HG02870 (cell line): Measurements from ENCODE around the gene GNA15.
"Not testable (repeated sequence)": the region's sequence is repeated elsewhere in the genome, so short reads cannot be mapped to it uniquely, and the experiment has no call there.

Source experiments
- ATAC-seq: cut with Tn5 transposase; IDR thresholded peaks from one replicate; pipeline ENCODE4 v1.9.1; 2021; ENCODE audit warnings: mild to moderate bottlenecking, moderate library complexity; ENCODE audit not compliant: unreplicated experiment

The GNA15 gene

DNA sequence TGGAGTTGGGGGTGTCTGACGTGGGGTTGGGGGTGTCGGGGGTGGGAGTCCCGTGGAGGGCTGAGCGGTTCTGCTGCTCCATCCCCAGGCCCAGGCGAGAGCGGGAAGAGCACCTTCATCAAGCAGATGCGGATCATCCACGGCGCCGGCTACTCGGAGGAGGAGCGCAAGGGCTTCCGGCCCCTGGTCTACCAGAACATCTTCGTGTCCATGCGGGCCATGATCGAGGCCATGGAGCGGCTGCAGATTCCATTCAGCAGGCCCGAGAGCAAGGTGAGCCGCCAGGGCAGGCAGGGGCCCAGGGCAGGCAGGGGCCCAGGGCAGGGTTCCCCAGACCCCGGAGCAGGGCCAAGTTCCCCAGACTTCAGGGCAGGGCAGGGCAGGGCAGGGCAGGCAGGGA is 12.7 kb downstream of the GNA15 start:
- no peak for ATAC-seq

- ATAC-seq, result no peak
Measured at GRCh38 chr19:3149089-3149488, 13.3 kb downstream of the GNA15 start.

DNA sequence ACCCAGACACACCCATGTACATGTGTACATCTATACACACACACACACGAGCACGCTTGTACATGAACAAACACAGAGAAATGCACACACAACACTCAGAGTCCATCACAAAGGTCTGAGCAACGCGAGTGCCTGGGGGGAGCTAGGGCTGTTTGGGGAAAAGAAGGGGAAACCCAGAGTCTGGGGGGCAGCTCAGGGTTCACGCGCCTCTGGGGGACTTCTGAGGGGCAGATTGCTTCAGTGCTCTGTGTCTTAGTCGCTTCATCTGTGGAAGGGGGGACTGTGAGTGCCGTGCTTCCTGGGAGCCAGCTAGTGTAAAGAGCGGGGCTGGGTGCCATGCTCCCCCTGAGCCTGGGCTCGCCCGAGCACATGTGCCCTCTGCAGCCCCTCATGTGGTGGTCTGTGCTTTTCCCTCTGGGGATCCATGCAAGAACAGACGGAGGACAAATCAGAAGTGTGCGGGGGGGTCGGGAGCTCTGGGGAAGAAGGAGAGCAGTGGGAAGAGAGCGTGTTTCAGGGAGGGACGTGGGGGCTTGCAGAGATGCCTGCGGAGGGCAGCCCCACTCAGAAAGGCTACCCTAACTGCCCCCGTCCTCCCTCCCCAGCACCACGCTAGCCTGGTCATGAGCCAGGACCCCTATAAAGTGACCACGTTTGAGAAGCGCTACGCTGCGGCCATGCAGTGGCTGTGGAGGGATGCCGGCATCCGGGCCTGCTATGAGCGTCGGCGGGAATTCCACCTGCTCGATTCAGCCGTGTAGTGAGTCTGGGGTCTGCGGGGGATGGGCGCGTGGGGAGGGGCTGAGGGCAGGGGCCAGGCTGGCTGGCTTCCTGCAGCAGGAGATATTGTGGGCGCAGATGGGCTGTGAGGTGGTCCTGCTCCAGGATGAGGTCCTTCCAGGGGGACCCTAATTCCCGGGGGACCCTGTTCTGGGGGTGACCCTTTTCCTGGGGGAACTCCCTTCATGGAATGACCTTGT is 14.0 kb downstream of the GNA15 start:
- no peak for ATAC-seq

DNA sequence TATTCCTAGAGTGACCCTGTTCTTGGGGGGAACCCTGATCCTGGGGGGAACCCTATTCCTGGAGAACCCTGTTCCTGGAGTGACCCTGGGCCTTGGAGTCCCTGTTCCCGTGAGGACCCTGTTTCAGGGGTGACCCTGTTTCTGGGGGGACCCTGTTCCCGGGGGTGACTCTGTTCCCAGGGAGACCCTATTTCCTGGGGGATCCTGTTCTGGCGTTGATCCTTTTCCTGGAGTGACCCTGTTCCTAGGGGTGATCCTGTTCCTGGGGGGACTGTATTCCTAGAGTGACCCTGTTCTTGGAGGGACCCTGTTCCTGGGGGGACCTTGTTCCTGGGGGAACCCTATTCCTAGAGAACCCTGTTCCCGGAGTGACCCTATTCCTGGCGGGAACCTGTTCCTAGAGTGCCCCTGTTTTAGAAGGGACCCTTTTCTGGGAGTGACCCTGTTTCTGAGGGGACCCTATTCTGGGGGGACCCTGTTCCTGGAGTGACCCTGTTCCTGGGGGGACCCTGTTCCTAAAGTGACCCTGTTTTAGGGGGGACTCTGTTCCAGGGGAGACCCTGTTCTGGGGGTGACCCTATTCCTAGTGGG is 15.0 kb downstream of the GNA15 start:
- no peak for ATAC-seq

DNA sequence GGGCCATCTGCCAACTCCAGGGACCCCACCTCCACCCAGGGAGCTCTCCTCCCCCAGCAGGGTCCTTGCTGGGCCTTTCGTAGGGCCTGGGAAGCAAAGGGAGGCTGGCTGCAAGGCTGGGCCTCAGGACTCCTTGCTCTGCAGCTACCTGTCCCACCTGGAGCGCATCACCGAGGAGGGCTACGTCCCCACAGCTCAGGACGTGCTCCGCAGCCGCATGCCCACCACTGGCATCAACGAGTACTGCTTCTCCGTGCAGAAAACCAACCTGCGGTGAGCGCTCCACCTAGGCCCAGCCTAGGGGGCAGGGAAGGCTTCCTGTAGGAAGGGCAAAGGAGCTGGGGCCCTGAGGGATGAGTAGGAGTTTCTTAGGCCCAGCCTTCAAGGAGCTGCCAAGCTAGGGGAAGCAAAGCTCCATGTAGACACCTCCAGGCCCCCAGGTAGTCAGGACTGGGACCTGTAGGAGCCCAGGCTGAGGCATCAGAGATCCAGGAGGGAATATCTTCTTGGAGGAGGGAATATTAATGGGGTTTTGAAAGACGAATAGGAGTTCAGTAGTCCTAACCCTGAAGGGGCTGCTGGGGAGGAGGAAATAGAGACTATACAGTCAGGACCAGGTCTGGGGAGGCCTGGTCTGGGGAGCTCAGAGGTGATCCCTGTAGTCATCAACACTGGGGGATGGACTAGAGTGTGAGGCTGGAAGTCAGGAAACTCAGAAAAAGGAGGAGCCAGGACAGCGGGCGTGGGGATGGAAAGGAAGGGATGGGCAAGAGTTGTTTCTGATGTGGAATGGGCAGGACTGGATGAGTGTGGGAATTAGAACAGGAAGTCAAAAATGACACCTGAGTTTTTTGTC is 16.0 kb downstream of the GNA15 start:
- ATAC-seq, result no peak

DNA sequence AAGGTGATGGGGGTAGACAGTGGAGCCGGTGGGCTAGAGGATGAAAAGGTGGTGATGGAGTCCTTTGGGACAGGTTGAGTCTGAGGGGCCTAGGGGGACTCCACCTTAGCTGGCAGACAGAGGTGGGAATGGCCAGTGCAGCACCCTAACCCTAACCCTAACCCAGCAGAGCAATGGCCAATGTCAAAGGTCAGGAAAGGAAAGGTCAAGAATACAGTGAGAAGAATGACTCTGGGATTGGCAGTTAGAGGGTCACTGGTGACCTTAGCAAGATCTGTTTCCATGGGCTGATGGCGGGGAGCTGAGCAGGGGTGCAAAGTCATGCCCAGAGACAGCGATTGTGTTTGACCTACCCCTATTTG is 16.6 kb downstream of the GNA15 start:
- no peak for ATAC-seq

DNA sequence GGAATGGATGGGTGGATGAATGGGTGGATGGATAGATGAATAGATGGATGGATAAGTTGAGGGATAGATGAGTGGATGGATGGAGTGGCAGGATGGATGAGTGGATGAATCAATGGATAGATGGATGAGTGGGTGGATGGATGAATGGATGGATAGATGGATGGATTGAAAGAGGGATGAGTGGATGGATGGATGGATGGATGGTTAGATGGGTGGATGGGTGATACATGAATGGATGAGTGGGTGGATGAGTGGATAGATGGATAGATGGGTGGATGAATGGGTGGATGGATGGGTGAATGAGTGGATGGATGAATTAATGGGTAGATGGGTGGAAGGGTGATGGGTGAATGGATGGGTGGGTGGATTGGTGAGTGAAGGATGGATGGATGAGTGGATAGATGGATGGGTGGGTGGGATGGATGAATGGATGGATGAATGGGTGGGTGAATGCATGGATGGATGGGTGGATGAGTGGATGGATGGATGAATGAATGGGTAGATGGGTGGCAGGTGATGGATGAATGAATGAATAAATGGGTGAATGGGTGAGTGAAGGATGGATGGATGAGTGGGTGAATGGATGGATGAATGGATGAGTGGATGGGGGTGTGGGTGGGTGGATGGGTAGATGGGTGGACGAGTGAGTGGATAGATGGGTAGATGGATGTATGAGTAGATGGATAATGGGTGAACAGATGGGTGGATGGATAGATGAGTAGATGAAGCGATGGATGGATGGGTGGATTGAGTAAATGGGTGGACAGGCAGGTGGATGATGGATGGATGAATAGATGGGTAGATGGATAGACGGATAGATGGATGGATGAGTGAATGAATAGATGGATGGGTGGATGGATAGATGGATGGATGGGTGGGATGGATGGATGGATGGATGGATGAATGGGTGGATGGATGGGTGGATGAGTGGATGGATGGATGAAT is 17.7 kb downstream of the GNA15 start:
- no peak for ATAC-seq

- not testable (repeated sequence) for ATAC-seq
Measured at GRCh38 chr19:3154447-3154846, 18.6 kb downstream of the GNA15 start.

GRCh38 chr19:3154957-3155736 is 19.3 kb downstream of the GNA15 start:
- ATAC-seq, result no peak

DNA sequence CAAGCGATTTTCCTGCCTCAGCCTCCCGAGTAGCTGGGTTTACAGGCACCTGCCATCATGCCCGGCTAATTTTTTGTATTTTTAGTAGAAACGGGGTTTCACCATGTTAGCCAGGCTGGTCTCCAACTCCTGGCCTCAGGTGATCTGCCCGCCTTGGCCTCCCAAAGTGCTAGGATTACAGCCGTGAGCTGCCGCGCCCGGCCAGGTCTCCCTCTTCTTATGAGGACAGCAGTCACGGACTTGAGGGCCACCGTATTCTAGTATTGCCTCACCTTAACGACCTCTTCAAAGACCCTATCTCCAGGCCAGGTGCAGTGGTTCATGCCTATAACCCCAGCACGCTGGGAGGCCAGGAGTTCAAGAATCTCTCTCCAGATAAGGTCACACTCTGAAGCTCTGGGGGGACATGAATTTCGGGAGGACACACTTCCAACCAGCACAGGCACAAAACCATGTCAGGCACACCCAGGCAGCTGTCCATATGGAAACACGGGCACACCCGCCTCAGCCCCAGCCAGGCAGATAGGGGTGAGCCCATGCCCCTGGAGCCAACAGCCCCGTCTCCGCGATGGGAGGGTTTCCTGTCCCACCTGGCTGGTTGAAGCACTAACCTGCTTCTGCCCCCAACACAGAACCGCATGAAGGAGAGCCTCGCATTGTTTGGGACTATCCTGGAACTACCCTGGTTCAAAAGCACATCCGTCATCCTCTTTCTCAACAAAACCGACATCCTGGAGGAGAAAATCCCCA is 21.4 kb downstream of the GNA15 start:
- no peak for ATAC-seq

DNA sequence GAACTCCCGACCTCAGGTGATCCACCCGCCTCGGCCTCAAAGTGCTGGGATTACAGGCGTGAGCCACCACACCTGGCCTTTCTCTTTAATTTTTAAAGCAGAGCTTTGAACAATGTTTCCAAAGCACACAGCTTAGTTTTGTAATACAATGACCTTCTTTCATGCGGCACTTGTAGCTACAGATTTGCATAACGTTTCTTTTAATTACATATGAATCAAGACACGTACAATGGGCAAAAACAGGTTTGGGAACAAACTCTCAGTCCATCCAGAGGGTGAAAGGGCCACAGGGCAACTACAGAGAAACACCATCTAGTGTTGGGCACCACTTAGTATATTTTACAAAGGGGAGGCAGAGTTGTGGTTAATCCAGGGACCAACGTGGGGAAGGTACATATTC is 23.7 kb downstream of the GNA15 start:
- ATAC-seq, result no peak

DNA sequence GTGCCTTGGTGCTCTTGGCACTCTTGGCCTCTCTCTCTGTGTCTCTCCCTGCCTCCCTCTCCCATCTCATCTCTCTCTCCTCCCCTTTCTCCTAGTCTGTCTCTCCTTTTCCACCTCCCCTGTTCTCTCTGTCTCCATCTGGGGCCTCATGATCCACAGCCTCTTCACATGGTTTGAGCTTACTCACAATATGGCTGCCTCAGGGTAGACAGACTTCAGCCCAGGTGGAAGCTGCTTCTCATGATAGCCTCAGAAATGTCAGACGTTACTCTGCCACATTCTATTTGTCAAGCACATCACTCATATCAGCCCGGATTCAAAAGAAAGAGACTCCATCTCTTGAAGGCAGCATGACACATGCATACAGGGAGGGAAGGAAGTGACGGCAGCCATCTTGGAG is 24.4 kb downstream of the GNA15 start:
- no peak for ATAC-seq

GRCh38 chr19:3161453-3161852 is 25.6 kb downstream of the GNA15 start:
- ATAC-seq, result no peak

DNA sequence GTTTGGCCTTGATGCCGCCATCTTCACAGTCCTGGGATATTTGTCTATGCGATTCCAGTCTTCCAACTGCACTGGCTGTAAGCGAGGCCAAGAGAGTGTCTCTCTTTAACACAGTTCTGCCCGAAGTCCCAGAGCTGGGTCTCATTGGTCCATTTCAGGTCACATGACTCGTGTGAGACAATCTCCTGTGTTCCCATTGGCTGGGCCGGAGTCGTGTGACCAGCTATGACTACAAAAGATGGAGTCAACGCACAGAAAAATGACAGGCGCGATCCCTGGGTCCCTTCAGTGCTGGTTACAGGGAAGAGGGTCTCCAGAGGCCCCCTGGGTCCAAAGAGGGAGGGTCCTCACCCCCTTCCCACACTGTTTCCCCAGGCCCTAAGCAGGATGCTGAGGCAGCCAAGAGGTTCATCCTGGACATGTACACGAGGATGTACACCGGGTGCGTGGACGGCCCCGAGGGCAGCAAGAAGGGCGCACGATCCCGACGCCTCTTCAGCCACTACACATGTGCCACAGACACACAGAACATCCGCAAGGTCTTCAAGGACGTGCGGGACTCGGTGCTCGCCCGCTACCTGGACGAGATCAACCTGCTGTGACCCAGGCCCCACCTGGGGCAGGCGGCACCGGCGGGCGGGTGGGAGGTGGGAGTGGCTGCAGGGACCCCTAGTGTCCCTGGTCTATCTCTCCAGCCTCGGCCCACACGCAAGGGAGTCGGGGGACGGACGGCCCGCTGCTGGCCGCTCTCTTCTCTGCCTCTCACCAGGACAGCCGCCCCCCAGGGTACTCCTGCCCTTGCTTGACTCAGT is 26.8 kb downstream of the GNA15 start:
- ATAC-seq, result no peak

DNA sequence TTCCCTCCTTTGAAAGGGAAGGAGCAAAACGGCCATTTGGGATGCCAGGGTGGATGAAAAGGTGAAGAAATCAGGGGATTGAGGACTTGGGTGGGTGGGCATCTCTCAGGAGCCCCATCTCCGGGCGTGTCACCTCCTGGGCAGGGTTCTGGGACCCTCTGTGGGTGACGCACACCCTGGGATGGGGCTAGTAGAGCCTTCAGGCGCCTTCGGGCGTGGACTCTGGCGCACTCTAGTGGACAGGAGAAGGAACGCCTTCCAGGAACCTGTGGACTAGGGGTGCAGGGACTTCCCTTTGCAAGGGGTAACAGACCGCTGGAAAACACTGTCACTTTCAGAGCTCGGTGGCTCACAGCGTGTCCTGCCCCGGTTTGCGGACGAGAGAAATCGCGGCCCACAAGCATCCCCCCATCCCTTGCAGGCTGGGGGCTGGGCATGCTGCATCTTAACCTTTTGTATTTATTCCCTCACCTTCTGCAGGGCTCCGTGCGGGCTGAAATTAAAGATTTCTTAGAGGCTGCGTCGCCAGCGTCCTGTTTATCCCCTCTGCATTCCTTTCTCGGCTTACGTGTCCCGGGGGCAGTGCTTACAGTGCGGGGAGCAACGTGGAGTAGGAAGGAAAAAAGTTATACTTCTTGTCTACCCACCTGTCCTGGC is 27.5 kb downstream of the GNA15 start:
- no peak for ATAC-seq

DNA sequence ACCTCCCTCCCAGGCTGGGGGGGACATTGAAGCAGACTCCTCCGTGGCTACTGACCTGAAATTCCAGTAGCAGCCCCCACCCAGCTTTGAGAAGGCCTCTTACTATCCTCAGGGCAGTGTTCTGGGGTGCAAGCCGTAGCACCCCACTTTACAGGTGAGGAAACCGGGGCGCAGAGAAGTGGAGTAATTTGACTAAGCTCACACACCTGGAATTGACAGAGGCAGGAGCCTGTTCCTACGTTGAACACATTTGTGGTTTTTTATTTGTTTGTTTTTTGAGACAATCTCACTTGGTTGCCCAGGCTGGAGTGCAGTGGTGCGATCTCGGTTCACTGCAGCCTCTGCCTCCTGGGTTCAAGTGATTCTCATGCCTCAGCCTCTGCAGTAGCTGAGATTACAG is 28.1 kb downstream of the GNA15 start:
- ATAC-seq, result no peak

- no peak for ATAC-seq
Measured at GRCh38 chr19:3167533-3168272, 31.9 kb downstream of the GNA15 start.
